ENCODE results near the gene CCDC92.

DNA sequence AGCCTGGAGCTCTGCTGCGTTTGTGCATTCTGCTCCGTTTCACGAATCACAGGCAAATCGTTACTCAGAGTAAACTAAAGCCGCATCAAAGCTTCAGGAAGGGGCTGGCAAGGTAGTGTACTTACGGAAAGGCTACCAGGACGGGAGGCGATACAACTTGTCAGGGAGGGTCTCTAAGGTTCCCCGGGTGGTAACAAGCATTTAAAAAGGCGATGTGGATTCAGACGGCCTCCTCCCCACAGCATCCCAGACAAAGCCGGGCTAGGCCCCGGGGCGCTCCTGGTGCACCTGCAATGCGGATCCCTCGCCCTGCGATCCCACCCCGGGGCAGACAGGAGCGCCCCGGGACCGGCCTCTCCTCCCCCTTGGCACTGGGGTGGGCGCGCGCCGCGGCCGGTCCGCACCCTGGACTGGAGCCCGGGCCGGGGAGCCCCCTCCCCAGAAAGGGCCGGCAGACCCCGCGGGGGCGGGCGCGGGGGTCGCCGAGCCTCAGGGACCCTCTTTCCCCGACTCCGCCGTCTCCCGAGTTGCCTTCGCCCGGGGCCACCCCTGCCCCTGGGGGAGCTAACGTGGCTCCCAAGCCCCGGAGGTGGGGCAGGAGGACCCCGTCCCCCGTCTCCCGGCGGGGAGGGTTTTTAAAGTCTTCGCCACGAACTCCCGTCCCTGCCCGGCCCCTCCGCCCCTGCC is 718 bp downstream of the CCDC92 start:
- TF ChIP-seq POLR2A (IDR thresholded peaks at IDR 0.05; ENCODE audit: low read depth, low read length) (no peak), EZH2 (IDR thresholded peaks at IDR 0.05; ENCODE audit: borderline replicate concordance, low read depth, low read length, severe bottlenecking) (no peak), POLR2AphosphoS5 (IDR thresholded peaks at IDR 0.05; ENCODE audit: insufficient read depth, low read depth, low read length) (no peak), MYC (IDR thresholded peaks at IDR 0.05; ENCODE audit: low read depth, low read length) (no peak), JUN (IDR thresholded peaks at IDR 0.05; ENCODE audit: borderline replicate concordance, insufficient read depth, insufficient read length, low read depth) (no peak), FOS (IDR thresholded peaks at IDR 0.05; ENCODE audit: borderline replicate concordance, insufficient read depth, low read length) (no peak)
- TF ChIP-seq, protein P1, sequence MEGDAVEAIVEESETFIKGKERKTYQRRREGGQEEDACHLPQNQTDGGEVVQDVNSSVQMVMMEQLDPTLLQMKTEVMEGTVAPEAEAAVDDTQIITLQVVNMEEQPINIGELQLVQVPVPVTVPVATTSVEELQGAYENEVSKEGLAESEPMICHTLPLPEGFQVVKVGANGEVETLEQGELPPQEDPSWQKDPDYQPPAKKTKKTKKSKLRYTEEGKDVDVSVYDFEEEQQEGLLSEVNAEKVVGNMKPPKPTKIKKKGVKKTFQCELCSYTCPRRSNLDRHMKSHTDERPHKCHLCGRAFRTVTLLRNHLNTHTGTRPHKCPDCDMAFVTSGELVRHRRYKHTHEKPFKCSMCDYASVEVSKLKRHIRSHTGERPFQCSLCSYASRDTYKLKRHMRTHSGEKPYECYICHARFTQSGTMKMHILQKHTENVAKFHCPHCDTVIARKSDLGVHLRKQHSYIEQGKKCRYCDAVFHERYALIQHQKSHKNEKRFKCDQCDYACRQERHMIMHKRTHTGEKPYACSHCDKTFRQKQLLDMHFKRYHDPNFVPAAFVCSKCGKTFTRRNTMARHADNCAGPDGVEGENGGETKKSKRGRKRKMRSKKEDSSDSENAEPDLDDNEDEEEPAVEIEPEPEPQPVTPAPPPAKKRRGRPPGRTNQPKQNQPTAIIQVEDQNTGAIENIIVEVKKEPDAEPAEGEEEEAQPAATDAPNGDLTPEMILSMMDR (IDR thresholded peaks at IDR 0.05; ENCODE audit: extremely low read depth in 1 of 2, insufficient read depth in 1 of 2, low read depth in 1 of 2, low read length in 2 of 2) = no peak
- TF ChIP-seq, protein P2, sequence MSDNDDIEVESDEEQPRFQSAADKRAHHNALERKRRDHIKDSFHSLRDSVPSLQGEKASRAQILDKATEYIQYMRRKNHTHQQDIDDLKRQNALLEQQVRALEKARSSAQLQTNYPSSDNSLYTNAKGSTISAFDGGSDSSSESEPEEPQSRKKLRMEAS (IDR thresholded peaks at IDR 0.05; ENCODE audit: insufficient read depth, insufficient read length) = no peak
